Adrenal gland (tissue), 12 donors: ENCODE results near the gene CAMK1D. TPM values are rescaled to one million over a fixed set of nuclear protein-coding genes. Genes with fewer than 3 reads are reported as not detected.

ENCODE experiments used
- DNase-seq, 7 donors: peaks; one replicate each; pipeline ENCODE4 v3.0.0-alpha.2; 2019 to 2020
- H3K27ac ChIP-seq, 5 donors: fragments of 200-600 bp; sonication (generic) in 4 of 5; 1 replicate in 3 of 5; 2 replicates in 2 of 5; pipeline versions ENCODE4 v1.5.1 to v1.8.0; 2016 to 2020; ENCODE audit warnings: mild to moderate bottlenecking in 1 of 5
- H3K27me3 ChIP-seq: fragments of 200-600 bp; 2 replicates; pipeline ENCODE4 v1.8.0; 2021
- H3K36me3 ChIP-seq, 2 donors: fragments of 200-600 bp; replicated peaks in 1 of 2; 1 replicate in 1 of 2; 2 replicates in 1 of 2; pipeline versions ENCODE4 v1.5.1 to v1.8.0; 2018 to 2022
- H3K4me1 ChIP-seq, 2 donors: fragments of 200-600 bp; replicated peaks in 1 of 2; 1 replicate in 1 of 2; 2 replicates in 1 of 2; pipeline versions ENCODE4 v1.5.1 to v1.8.0; 2018 to 2021
- H3K4me3 ChIP-seq, 4 donors: fragments of 200-600 bp; sonication (generic) in 3 of 4; one replicate each; pipeline ENCODE4 v1.5.1; 2016 to 2018
- H3K9me3 ChIP-seq, 3 donors: fragments of 200-600 bp; sonication (generic) in 1 of 3; replicated peaks in 1 of 3; 1 replicate in 2 of 3; 2 replicates in 1 of 3; pipeline versions ENCODE4 v1.5.1 to v1.8.0; 2016 to 2021
- POLR2A ChIP-seq, 2 donors: fragments of 450-650 bp; IDR thresholded peaks; one replicate each; pipeline ENCODE4 v1.6.1; 2017; ENCODE audit warnings: antibody characterized with exemption in 2 of 2, mild to moderate bottlenecking in 2 of 2, moderate library complexity in 1 of 2
- WGBS, 4 donors: extraction: QIAGEN DNeasy Blood & Tissue Kit in 2 of 4; methylation state at CpG; one replicate each; pipeline versions ENCODE4 v1.1.5 to v1.1.7; 2013 to 2017; 5-methylcytosine and 5-hydroxymethylcytosine counted together
- intact Hi-C, 2 donors: fragments of 100-400 bp; cut with DNase I; formaldehyde crosslinking; loops; one replicate each; pipeline versions ENCODE4 v1.14.1 to v1.15.0; 2022 to 2023
- polyA plus RNA-seq, 3 donors: library from polyadenylated mRNA; stranded (reverse); fragments of 200-250 nt in 2 of 3; fragments of 350-450 nt in 1 of 3; fragmentation: Illumina TruSeq in 1 of 3; extraction: RNeasy Lipid Tissue Mini Kit (QIAGEN cat#74804) in 1 of 3; gene quantifications; one replicate each; pipeline ENCODE4 v1.2.3, GENCODE V29; 2013 to 2014
- total RNA-seq, 9 donors: library from RNA; depleted of rRNA in 4 of 9; stranded (reverse); fragments of >200 nt in 4 of 9; fragments of 120-200 nt in 1 of 9; fragmentation: NEBNext Ultra II Directional in 1 of 9; extraction: Animal tissue kit (Norgen Biotek cat#: 25700) in 1 of 9; gene quantifications; one replicate each; pipeline versions ENCODE4 v1.1.0 to v1.2.4, GENCODE V29; 2013 to 2023
- TF ChIP-seq, protein P1 (sequence below), 6 experiments: fragments of 450-650 bp in 4 of 6; fragments of 200-600 bp in 2 of 6; sonication (generic) in 1 of 6; IDR thresholded peaks; 1 replicate in 5 of 6; 2 replicates in 1 of 6; pipeline versions ENCODE4 v1.5.1 to v1.8.0; 2016 to 2021; ENCODE audit warnings: antibody characterized with exemption in 6 of 6, mild to moderate bottlenecking in 2 of 6, moderate library complexity in 1 of 6
- donor health status: healthy with polysubstance abuse.
- donor health status: Bipolar disorder and iron deficiency.
- donor health status: DM: yes; HTN: yes; CAD: no.
- donor health status: DM: no; HTN: no; CAD: no.
- donor health status: DM: no; HTN: no; CAD: no.
- donor health status: DM: yes; HTN: yes; CAD: no.

The CAMK1D gene
- total and polyA plus RNA-seq, 12 donors: 2.3 to 9.4 (median 6.5) TPM

DNA sequence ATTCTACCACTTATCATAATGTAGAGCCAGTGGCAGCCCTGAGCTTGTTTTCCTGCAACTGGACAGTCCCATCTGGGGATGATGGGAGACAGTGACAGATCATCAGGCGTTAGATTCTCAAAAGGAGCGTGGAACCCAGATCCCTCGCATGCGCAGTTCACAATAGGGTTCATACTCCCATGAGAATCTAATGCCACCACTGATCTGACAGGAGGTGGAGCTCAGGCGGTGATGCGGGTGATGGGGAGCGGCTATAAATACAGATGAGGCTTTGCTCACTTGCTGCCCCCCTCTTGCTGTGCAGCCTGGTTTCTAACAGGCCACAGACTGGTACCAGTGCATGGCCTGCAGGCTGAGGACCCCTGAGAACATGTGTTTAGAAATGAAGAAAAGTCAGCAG is 260.1 kb downstream of the CAMK1D start:
- no peaks in the 10 kb centered on the region for H3K9me3 ChIP-seq
- no peaks in the 10 kb centered on the region for H3K36me3 ChIP-seq
- H3K27me3 ChIP-seq: no peaks in the 10 kb centered on the region
- H3K4me3 ChIP-seq: no peak overlapping the region
- TF ChIP-seq POLR2A (IDR thresholded peaks at IDR 0.05): no peak
- TF ChIP-seq, protein P1, sequence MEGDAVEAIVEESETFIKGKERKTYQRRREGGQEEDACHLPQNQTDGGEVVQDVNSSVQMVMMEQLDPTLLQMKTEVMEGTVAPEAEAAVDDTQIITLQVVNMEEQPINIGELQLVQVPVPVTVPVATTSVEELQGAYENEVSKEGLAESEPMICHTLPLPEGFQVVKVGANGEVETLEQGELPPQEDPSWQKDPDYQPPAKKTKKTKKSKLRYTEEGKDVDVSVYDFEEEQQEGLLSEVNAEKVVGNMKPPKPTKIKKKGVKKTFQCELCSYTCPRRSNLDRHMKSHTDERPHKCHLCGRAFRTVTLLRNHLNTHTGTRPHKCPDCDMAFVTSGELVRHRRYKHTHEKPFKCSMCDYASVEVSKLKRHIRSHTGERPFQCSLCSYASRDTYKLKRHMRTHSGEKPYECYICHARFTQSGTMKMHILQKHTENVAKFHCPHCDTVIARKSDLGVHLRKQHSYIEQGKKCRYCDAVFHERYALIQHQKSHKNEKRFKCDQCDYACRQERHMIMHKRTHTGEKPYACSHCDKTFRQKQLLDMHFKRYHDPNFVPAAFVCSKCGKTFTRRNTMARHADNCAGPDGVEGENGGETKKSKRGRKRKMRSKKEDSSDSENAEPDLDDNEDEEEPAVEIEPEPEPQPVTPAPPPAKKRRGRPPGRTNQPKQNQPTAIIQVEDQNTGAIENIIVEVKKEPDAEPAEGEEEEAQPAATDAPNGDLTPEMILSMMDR (IDR thresholded peaks at IDR 0.05): no peak
- DNase-seq: no peak
- H3K4me1 ChIP-seq: peaks cover 8 to 14% of the 10 kb centered on the region in 2 donors
- intact Hi-C loops: no loop called here
- H3K27ac ChIP-seq: no peak overlapping the region
- WGBS, 4 donors: 90 to 99% (median 95%) methylated on average over 7 of the region's 7 CpGs

DNA sequence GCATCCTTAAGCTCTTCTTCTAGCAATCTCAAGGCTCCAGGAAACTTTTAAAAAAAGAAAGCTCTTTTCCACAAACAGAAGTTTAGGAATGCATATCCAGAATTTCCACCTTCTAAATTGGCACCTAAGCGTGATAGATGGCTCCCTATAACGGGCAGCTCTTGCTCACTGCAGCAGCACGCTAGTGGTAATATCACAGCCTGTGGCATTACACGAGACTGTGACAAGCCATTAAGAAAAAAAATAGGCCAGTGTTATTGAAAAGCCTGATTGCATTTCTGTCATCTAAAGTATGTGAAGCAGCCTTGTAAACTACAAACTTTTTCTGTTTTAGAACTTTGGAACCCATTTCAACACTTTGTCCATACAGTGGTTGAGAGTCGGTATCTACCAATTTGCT is 263.8 kb downstream of the CAMK1D start:
- Histone ChIP-seq H3K27ac (no peak overlapping the region), H3K9me3 (no peaks in the 10 kb centered on the region), H3K36me3 (no peaks in the 10 kb centered on the region), H3K27me3 (no peaks in the 10 kb centered on the region), H3K4me3 (no peak overlapping the region), H3K4me1 (no peaks in the 10 kb centered on the region)
- intact Hi-C loops: no loop called here
- no peak for TF ChIP-seq POLR2A (IDR thresholded peaks at IDR 0.05)
- TF ChIP-seq, protein P1 (IDR thresholded peaks at IDR 0.05): no peak
- DNase-seq: no peak
- WGBS, 4 donors: 81 to 93% (median 85%) methylated on average over 5 of the region's 5 CpGs

- H3K27ac ChIP-seq: no peak overlapping the region
- WGBS, 4 donors: 83 to 88% (median 87%) methylated on average over 9 of the region's 9 CpGs
- TF ChIP-seq POLR2A (IDR thresholded peaks at IDR 0.05): no peak
- TF ChIP-seq, protein P1 (IDR thresholded peaks at IDR 0.05): no peak
- intact Hi-C loops: no loop called here
- no peaks in the 10 kb centered on the region for H3K27me3 ChIP-seq
- DNase-seq: no peak
- no peaks in the 10 kb centered on the region for H3K9me3 ChIP-seq
- H3K36me3 ChIP-seq: no peaks in the 10 kb centered on the region
- H3K4me1 ChIP-seq: no peaks in the 10 kb centered on the region
- no peak overlapping the region for H3K4me3 ChIP-seq
These were observed 265.0 kb downstream of the CAMK1D start for GRCh38 chr10:12614177-12614995.

DNA sequence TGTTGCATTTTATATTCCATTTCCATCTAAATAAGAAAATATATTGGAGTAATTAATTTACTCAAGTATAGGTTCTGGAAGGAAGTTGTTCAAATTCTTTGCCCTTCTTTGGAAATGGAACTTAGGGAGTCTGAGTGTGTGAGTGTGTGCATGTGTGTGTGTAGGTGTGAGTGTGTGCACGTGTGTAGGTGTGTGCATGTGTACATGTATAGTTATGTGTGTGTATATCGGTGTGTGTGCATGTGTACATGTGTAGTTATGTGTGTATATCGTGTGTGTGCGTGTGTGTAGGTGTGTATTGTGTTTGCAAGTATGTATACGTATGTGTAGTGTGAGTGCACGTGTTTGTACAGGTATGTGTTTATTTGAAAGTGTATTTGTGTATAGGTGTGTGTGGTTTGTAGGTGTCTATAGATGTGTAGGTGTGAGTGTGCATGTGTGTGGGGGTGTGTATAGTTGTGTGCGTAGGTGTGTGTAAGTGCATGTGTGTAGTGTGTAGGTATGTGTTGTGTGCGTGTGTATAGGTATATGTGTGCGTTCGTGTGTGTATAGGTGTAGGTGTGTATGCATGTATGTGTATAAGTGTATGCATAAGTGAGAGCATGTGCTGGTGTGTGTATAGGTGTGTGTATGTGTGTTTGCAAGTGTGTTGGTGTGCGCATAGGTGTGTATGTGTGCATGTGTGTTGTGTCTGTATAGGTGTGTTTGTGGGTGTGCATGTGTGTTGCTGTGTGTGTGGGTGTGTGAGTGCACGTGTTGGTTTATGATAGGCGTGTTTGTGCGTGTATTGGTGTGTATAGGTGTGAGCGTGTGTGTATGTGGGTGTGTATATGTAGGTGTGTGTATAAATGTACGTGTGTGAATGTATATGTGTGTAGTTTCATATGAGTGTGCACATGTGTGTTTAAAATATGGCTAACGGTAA is 266.2 kb downstream of the CAMK1D start:
- intact Hi-C loops: no loop called here
- no peak for DNase-seq

More for the DNA sequence above, 266.2 kb downstream of the CAMK1D start:
- Histone ChIP-seq H3K4me3 (no peak overlapping the region), H3K27ac (no peak overlapping the region), H3K9me3 (no peaks in the 10 kb centered on the region), H3K4me1 (no peaks in the 10 kb centered on the region), H3K36me3 (no peaks in the 10 kb centered on the region), H3K27me3 (no peaks in the 10 kb centered on the region)
- WGBS, 4 donors: 92 to 96% (median 94%) methylated on average over 17 of the region's 17 CpGs
- no peak for TF ChIP-seq POLR2A (IDR thresholded peaks at IDR 0.05)
- TF ChIP-seq, protein P1 (IDR thresholded peaks at IDR 0.05): no peak
